ENCODE results near the gene CCDC183.

DNA sequence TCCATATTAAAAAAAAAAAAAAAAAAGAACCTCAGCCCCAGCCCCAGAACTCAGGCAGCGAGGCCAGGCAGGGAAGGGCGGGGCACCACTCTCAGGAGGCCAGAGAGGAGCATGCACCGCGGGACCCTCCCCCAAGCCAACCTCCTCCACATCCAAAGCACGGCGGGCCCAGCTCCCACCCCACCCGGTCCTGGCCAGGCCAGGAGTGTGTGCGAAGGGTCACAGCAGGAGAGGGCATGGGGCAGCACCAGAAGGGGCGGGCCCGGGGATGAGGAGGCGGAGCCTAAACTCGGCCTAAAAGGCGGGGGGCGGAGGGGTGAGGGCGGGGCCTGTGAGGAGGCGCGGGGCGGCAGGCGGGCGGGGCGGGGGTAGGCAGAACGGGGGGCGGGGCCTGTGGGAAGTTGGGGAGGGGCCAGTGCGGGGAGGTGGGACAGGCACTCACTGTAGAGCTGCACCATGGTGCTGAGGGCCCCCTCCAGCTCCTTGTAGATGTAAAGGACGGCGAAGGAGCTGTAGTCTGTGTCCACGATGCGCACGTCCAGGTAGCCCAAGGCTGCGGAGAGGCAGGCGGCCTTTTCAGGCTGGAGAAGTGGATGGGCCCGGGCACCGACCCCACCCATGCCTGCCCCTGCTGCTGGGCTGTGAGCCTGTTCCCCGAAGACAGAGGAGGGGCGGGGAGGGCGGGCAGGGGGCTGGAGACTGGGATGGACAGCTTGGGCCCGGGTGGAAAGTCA, 33.1 kb upstream of the CCDC183 start:
- TF ChIP-seq, protein P1, sequence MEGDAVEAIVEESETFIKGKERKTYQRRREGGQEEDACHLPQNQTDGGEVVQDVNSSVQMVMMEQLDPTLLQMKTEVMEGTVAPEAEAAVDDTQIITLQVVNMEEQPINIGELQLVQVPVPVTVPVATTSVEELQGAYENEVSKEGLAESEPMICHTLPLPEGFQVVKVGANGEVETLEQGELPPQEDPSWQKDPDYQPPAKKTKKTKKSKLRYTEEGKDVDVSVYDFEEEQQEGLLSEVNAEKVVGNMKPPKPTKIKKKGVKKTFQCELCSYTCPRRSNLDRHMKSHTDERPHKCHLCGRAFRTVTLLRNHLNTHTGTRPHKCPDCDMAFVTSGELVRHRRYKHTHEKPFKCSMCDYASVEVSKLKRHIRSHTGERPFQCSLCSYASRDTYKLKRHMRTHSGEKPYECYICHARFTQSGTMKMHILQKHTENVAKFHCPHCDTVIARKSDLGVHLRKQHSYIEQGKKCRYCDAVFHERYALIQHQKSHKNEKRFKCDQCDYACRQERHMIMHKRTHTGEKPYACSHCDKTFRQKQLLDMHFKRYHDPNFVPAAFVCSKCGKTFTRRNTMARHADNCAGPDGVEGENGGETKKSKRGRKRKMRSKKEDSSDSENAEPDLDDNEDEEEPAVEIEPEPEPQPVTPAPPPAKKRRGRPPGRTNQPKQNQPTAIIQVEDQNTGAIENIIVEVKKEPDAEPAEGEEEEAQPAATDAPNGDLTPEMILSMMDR (IDR thresholded peaks at IDR 0.05): no peak
- TF ChIP-seq POLR2A (IDR thresholded peaks at IDR 0.05): no peak

Data from uterus (tissue), 2 donors.